GM21576 (cell line): ENCODE results near the gene SLC1A3.
"Not testable (repeated sequence)": the region's sequence is repeated elsewhere in the genome, so short reads cannot be mapped to it uniquely, and the experiment has no call there.

Experiments
- ATAC-seq: cut with Tn5 transposase; IDR thresholded peaks from one replicate; pipeline ENCODE4 v1.9.1; 2021; ENCODE audit warnings: mild to moderate bottlenecking, moderate library complexity; ENCODE audit not compliant: unreplicated experiment

The SLC1A3 gene

DNA sequence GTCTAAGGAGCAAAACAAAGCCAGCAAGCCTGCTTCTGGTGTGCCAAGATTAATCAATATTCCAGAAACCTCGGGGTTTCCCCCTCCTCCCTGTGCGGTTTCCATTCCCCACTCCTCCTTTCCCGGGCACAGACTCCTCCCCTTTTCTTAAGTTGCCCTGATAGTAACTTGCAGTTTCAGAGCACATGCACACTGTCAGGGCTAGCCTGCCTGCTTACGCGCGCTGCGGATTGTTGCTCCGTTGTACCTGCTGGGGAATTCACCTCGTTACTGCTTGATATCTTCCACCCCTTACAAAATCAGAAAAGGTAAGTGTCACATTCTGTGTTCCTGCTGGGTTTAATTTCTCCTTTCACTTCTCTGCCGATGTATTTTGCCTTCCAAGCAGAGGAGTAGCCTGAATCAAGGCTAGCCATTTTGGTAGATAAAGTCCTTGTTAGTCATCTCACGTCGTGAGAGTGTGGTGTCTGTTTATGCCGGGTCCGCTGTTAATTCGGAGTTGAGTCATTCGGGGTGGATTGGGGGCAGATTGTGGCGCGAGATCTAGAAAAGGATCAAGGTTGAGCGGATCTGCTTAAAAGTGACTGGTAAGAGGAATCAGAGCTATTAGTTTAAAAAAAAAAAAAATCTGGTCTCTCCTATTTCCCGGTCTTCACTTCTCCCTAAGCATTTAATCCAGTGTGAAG is at the start of gene SLC1A3:
Gene SLC1A3 (plus strand): TSS at position 179 of the 686 bp plus-strand sequence. CDS start 1,818 bp downstream, outside the sequence.
- ATAC-seq, result peak; percentile 93

DNA sequence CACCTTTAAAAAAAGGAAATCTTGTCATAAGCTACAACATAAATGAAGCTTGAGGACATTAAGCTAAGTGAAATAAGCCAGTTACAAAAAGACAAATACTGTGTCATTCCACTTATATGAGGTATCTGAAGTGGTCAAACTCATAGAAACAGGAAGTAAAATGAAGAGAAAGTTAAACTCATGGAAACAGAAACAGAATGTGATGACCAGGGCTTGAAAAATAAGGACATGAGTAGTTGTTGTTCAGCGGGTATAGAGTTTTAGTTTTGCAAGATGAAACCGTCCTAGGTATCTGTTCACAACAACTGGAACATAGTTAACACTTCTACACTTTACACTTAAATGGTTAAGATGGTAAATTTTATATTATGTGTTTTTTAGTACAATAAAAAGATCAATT is 47.8 kb upstream of the SLC1A3 start:
- ATAC-seq, result no peak

DNA sequence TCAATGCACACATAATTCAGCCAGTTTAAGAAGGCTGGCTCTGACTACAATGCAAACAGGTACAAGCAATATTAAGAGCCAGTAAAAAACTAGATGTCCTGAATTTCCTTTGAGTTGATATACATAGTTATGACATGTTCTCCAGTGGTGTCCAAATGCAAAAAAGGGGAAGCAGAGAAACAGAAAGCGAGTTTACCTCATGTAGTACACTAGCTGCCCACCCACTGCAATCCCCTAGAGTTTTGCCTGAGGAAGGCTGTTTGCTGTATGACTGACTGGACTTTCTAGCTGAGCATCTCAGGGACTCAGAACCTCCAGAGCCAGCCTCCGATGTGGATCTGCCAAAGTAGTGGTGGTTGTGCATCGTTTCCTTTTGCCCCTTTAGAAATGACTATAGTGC is 44.8 kb upstream of the SLC1A3 start:
- no peak for ATAC-seq

DNA sequence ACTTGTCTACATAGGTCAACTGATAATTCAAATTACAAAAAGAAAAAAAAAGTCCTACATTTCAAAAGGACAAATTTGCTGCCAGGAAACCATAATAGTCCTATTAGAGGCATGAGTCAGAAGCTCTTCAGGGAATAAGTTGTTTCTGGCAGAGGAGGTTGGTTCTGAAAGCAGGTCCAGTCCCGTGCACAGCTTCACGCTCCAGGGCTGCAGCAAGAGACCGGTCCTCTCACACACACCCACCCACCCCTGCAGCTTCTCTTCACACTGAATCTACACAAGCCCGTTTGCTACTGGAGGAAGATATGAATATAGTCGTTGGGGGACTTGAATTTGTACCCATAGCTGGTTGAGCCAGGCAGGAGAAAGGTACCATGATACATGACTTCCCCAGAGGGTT is 36.9 kb upstream of the SLC1A3 start:
- ATAC-seq, result no peak

DNA sequence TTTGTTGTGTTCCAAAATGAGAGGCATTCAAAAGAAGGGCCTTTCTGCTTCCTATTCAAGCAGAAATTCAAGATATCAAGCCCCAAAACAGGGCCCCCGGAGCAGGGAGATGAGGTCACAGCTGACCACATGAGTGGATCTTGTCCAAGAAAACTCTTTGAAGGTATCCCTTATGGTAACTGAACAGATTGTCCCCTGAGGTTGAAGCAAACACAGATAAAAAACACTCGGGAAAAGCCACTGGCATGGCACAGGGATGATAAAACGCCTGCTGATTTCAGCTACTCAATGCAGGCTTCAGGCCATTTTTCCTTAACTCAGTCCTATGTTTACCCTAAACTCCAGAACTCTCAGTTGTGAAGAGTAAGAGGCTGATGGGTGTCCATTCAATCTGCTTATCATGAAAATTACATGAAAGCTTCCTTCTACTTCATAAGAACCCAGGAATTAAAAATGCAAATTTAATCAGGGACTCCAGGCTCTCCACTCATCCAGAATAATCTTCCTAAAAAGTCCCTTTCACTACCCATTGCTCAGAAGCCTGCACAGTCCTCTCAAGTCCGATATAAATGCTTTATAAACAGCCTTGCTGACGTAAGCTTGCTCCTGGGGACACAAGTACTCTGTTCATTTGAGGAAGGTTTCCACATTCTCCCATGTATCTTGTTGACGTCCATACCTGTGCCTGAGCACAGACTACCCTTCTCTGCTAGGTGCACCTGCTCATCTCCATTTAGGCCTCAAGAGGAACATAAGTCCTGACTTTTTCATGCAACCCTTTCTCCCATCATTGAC is 35.9 kb upstream of the SLC1A3 start:
- no peak for ATAC-seq

DNA sequence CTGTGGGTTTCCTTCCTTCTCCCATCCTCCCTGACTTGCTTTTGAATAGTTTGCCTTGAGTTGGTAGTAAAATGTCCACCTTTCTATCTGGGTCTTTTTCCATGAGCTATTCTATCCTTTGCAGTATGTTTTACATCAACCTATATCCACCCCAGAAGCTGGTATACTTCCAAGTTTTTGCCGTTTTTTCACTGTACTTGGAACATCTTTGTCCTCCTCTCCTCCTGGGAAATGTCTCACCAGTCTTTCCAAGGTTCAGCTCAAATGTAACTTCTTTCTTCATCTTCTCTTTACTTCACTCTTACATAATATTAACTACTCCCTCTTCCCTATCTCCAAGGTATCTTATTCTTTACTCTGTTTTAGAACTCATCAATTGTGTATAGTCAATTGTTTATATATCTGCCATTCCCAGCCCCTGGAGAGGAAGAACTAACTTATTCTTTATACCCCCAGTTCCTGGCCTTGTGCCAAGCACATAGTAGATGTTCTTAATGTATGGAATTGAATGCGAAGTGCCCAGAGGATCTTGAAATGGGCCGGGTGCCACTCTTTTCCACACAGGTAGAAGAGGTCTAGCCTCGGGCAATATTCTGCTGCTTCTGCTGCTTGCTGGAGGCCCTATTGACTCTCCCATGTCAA is 34.9 kb upstream of the SLC1A3 start:
- ATAC-seq, result no peak

DNA sequence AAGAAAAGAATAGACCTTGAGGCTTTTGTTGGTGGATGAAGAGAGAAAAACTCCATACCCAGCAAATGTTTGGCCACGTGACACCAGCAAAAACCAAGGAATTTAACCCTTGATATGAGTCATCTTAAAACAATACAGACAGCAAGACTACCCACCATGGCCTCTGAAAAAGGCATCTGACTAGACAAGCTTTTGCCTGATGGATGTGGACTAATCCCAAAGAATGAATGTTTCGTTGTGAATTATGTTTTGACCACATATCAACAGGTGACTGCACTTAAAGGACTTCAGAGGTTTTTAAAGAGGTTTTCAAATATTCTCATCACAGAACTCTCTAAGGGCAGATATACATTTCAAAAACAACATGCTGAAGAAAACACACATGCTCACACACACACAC is 33.0 kb upstream of the SLC1A3 start:
- no peak for ATAC-seq

DNA sequence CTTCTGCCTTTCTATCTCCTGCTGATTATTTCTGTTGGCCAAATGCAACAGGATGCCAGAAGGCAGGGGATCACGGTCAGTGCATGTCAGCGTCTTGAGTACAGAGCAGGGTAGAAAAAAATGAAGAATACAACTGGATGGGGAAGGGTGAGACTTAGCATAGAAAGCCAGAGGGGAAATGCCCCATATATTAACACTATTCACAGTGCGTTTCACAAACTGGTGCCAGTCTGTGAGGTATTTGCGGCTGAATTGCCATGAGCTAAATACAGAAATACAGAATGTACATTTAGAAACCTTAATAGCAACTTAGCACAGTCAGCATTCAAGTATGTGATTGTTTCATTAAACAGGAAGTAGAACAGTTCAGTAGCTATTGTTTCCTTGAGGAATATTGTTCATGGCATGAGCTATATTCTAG is 31.0 kb upstream of the SLC1A3 start:
- no peak for ATAC-seq

DNA sequence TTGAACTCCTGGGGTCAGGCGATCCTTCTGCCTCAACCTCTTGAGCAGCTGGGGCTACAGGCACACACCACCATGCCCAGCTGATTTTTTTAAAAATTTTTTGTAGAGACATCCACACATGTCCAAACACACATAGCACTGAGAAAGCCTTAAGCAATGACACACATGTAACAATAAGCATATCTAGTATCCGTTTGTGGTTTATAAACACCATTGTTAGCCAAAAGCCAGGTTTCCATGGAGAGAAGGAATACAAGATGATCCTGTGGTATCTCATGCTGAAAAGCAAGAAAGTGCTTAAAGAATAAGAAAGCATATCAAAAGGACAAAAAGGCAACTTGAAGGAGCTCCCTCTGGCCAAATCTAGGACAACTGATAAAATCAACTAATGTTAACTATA is 29.7 kb upstream of the SLC1A3 start:
- no peak for ATAC-seq

DNA sequence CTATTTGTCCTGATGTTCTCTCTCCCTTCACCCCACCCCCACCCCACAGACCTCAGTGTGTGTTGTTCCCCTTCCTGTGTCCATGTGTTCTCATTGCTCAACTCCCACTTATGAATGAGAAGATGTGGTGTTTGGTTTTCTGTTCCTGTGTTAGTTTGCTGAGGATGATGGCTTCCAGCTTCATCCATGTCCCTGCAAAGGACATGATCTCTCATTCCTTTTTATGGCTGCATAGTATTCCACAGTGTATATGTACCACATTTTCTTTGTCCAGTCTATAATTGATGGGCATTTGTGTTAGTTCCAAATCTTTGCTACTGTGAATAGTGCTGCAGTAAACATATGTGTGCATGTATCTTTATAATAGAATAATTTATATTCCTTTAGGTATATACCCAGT is 26.5 kb upstream of the SLC1A3 start:
- ATAC-seq, result not testable (repeated sequence)

DNA sequence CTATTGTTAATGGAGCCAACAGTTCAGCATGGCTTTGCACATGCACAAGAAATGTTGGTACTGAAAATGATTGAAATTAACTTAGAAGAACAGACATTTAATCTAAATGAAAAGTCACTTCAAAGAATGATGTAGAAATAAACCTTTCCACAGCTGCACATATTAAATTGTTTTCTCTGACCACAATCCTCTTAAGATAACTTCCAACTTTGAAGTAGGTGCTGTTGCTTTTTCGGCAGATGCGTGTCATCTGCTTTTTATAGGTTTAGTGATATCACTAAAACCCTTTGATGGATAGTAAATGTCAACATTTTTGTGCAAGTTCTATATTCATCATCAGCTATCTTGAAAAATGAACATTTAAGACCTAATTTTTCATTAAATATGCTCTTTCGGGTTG is 25.3 kb upstream of the SLC1A3 start:
- ATAC-seq, result no peak

DNA sequence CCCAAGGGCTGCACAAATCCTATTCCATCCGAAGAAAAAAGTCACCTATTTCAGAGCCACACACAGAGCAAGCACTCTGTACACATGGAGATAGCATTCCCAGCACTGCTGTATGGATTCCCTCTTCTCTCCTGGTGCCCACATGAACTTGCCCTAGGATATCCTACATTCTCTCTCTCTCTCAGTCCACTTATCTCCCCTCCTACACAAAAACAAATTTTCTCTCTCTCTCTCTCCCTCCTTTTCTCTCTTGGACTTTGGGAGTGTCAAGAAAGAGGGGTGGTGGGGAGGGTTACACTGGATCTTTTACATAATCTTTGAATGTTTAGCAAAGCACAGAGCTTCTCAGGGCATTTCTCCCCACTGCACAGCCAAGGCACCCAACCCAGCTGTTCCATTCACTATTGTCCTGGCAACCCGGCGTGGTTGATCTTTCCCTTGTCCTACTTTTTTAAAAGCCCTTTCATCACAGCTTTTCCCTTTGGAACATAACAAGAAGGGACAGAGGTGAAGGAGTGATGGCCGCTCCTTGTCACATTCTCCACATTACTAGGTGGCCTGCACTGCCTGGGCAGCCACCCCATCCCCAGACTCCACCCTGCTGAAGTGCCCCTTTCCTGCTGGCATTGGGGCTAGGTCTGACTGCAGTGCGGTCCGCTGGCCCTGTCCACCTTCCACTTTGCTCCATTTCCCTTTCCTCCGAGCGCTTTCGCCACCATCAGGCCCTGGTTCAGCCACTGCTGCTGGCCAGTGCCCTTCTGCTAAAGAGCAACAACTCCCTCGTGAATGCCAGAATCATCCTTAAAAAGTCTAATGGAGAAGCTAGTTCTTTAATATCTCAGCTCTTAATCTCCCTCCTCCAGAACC is 22.2 kb upstream of the SLC1A3 start:
- ATAC-seq, result no peak

DNA sequence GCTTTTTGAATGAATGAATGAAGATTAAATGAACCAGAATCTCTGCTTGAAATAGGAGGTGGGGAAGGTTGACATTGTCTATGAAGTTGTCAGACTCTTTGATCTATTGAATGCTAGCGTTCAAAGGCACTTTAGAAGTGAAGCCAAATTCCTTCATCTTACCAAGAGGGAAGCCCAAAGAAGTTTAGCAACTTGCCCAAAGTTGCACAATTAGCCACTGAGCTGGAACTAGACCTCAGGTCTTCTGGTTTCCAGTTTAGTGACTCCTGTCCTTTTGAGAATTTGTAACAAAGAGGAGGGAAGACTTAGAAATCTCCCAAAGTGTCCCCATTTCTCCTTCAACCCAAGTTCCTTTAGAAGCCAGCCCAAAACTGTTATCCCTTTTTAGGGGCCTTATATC is 20.7 kb upstream of the SLC1A3 start:
- ATAC-seq, result no peak

DNA sequence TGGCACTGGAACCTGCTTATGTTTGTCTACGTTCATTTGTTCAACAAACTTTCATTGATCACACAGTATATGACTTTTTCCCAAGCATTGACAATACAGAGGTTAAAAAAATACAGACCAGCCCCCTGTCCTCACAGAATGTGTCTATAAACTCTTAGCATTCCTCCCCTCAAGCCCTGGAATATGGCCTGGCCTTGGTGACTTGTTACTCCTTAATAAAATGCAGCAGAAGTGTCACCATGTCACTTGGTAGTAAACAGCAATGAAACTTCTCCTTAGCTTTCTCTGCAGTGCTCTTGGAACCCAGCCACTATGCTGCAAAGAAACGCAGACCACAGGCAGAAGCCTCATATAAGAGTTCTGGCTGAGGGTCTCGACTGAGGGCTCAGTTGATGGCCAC is 19.1 kb upstream of the SLC1A3 start:
- ATAC-seq, result no peak

DNA sequence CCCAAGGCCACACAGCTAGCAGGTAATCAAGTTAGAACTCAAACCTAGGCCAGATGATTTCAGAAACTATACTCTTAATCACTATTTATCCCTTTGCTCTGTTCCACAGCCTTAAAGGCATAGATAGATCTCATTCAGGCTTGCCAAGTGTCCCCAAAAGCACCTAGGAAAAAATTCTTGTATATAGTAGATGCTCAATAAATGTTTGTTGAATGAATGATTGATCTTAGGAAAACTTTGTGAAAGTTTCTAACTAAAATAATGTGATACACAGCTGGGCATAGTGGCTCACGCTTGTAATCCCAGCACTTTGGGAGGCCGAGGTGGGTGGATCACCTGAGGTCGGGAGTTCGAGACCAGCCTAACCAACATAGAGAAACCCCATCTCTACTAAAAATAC is 16.7 kb upstream of the SLC1A3 start:
- not testable (repeated sequence) for ATAC-seq

DNA sequence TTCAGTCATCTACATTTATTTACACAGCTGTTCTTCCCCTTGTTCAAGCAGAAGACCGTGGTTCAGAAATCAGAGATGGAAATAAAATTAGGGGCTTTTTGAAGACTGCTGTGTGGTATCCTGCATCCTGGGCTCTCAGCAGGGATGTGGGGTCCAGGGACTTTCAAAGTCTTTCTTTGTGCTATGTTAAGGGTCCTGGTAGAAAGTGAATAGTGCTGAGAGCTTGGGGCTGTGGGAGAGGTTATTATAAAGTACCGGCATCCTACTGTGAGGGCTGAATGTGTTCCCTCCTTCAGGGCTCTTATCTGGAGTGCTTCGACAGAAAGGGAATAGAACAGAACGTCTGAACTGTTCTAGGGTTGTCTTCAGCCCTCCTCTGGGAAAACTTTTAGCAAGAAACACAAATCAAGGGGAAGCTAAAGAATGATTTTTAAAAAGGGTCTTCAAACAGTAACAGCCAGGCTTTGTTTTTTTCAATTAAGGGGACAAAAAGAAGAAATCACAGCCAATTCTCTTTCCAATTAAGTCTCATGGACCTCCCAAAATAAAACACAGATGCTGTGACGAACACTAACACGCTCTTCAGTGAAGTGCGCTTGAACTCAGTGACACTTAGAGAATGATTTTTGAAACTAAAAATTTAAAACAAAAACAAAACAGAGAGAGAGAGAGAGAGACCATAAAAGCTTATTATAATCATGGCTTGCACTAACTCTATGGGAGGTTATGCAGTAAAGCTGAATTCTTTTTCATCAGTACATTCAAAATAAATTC is 15.7 kb upstream of the SLC1A3 start:
- ATAC-seq, result no peak

DNA sequence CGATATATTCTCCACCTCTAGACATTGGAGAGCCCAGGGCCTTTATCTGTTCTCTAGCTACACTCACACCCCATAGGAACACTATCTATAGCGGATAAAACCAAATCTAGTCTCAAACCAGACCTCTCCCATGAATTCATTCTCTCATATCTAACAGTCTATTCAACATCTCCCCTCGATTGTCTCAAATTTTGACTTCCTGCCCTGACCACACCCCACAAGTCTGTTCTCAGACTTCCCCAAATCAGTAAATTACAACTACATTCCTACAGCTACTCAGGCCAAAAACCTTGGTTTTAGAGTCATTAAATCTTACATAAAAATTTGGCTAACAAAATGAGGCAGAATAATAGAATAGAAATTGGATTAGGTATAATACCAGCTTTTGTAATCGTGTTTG is 12.5 kb upstream of the SLC1A3 start:
- ATAC-seq, result no peak

DNA sequence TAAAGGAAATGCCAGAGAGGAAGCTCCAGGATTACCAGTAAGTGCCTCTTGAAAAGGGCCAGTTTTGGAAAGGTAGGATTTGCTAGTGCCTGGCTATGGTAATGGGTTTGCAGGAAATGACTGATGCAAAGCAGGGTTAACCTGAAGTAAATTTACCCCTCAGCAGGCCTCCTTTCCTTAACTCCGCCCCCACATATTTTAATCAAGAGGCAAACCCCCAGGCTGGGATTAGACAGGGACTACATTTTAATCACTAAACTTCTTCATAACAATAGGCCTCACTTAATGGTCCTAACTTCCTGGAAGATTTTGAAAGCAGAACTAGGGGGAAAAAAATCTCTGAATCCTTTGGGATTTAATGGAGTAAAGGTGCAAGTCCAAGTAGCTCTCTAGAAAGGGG is 10.2 kb upstream of the SLC1A3 start:
- no peak for ATAC-seq

DNA sequence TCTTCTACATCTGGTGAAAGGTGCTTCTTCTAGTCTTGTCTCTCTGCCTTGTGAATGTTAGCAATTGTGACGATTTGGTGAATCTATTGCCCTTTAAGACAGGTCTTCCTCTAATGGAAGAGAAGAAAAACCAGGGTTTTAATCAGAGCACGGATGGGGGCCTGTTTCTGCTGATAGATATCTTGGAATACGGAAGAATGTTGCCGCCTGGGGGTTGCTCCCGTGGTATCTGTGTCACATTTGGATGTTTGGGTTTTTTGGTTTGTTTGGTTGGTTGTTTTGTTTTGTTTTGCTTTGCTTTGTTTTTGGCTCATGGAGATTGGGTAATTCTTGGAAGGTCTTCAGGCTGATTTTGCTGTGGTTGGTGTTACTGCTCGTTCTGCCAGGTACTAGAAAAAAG is 9.7 kb upstream of the SLC1A3 start:
- ATAC-seq, result no peak

DNA sequence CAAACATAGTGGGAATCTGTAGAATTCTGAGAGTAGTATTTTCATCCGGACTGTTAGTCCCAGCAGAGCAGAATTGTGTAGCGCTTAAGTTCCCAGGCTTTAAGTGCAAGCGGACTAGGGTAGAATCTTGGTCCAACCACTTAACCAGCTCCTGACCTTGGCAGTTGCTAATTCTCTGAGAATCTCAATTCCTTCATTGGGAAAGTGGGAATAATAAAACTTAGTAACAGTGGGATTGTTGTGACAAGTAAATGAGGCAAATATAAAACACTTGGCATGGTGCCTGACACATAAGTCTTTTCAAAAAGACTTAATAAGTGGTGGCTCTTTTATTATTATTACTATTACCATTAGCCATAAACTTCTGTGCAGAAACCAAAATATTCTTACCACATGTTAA is 8.4 kb upstream of the SLC1A3 start:
- ATAC-seq, result no peak
